Cortex of kidney (tissue), 1 donor: Measurements from ENCODE around the gene B4GALNT3.

ENCODE experiments used
- DNase-seq: peaks from one replicate; lab custom pipeline; 2025; lab: John Stamatoyannopoulos, UW

Gene B4GALNT3

GRCh38 chr12:468671-469389 lies 9.1 kb downstream of the B4GALNT3 start:
- no peak for DNase-seq

GRCh38 chr12:470133-470532 lies 10.4 kb downstream of the B4GALNT3 start:
- DNase-seq: no peak

GRCh38 chr12:473198-473597 lies 13.5 kb downstream of the B4GALNT3 start:
- no peak for DNase-seq

- no peak for DNase-seq
Observed at GRCh38 chr12:473863-474577, 14.3 kb downstream of the B4GALNT3 start.

- DNase-seq: no peak
Observed at GRCh38 chr12:475286-475685, 15.5 kb downstream of the B4GALNT3 start.

- no peak for DNase-seq
Observed at GRCh38 chr12:479161-479560, 19.4 kb downstream of the B4GALNT3 start.

- no peak for DNase-seq
Observed at GRCh38 chr12:480831-481816, 21.4 kb downstream of the B4GALNT3 start.

GRCh38 chr12:482061-482460 lies 22.3 kb downstream of the B4GALNT3 start:
- DNase-seq: no peak

GRCh38 chr12:484096-484495 lies 24.4 kb downstream of the B4GALNT3 start:
- no peak for DNase-seq

- DNase-seq: no peak
Observed at GRCh38 chr12:490260-490659, 30.5 kb downstream of the B4GALNT3 start.

- no peak for DNase-seq
Observed at GRCh38 chr12:495466-495865, 35.7 kb downstream of the B4GALNT3 start.

- no peak for DNase-seq
Observed at GRCh38 chr12:496736-497135, 37.0 kb downstream of the B4GALNT3 start.

GRCh38 chr12:497501-498160 lies 37.9 kb downstream of the B4GALNT3 start:
- no peak for DNase-seq

GRCh38 chr12:499837-500458 lies 40.2 kb downstream of the B4GALNT3 start:
- DNase-seq: no peak

- DNase-seq: no peak
Observed at GRCh38 chr12:501722-502447, 42.1 kb downstream of the B4GALNT3 start.

GRCh38 chr12:503111-503761 lies 43.5 kb downstream of the B4GALNT3 start:
- no peak for DNase-seq

GRCh38 chr12:505221-505620 lies 45.5 kb downstream of the B4GALNT3 start:
- no peak for DNase-seq

- no peak for DNase-seq
Observed at GRCh38 chr12:507391-507796, 47.7 kb downstream of the B4GALNT3 start.

- no peak for DNase-seq
Observed at GRCh38 chr12:508145-508544, 48.4 kb downstream of the B4GALNT3 start.

- no peak for DNase-seq
Observed at GRCh38 chr12:508795-509194, 49.1 kb downstream of the B4GALNT3 start.
